Measurements from ENCODE around the gene BMP3. TPM values are rescaled to one million over a fixed set of nuclear protein-coding genes. Genes with fewer than 3 reads are reported as not detected.

The BMP3 gene
- total RNA-seq, 1 donor from 2014 or later, result 18.2 TPM

GRCh38 chr4:81095389-81095788 lies 64.9 kb downstream of the BMP3 start:
- no peaks in the 10 kb centered on the region for H3K27me3 ChIP-seq (ENCODE audit: low read depth)
- no peaks in the 10 kb centered on the region for H3K9me3 ChIP-seq
- DNase-seq, result no peak
- no peak overlapping the region for H3K27ac ChIP-seq
- no peak for ATAC-seq
- no peak overlapping the region for H3K4me3 ChIP-seq
- no peaks in the 10 kb centered on the region for H3K4me1 ChIP-seq
- H3K36me3 ChIP-seq, result no peaks in the 10 kb centered on the region
- TF ChIP-seq, protein P1, sequence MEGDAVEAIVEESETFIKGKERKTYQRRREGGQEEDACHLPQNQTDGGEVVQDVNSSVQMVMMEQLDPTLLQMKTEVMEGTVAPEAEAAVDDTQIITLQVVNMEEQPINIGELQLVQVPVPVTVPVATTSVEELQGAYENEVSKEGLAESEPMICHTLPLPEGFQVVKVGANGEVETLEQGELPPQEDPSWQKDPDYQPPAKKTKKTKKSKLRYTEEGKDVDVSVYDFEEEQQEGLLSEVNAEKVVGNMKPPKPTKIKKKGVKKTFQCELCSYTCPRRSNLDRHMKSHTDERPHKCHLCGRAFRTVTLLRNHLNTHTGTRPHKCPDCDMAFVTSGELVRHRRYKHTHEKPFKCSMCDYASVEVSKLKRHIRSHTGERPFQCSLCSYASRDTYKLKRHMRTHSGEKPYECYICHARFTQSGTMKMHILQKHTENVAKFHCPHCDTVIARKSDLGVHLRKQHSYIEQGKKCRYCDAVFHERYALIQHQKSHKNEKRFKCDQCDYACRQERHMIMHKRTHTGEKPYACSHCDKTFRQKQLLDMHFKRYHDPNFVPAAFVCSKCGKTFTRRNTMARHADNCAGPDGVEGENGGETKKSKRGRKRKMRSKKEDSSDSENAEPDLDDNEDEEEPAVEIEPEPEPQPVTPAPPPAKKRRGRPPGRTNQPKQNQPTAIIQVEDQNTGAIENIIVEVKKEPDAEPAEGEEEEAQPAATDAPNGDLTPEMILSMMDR (IDR thresholded peaks at IDR 0.05), result no peak
- intact Hi-C loops (cut with DNase I), result no loop called here

DNA sequence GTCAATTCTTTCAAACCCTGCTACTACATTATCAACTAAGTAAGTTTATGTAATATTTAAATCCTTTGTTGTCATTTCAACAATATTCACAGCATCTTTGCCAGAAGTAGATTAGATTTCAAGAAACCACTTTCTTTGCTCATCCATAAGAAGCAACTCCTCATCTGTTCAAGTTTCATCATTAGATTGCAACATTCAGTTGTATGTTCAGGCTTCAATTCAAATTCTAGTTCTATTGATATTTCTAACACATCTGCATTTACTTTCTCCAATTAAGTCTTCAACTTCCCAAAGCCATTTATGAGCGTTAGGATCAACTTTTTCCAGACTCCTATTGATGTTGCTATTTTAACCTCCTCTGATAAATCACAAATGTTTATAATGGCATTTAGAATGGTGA lies 66.1 kb downstream of the BMP3 start:
- Histone ChIP-seq H3K27me3 (ENCODE audit: low read depth) (no peaks in the 10 kb centered on the region), H3K27ac (no peak overlapping the region), H3K4me1 (no peaks in the 10 kb centered on the region), H3K9me3 (no peaks in the 10 kb centered on the region), H3K4me3 (no peak overlapping the region), H3K36me3 (no peaks in the 10 kb centered on the region)
- TF ChIP-seq, protein P1 (IDR thresholded peaks at IDR 0.05), result no peak
- no peak for ATAC-seq
- intact Hi-C loops (cut with DNase I), result no loop called here
- no peak for DNase-seq

- DNase-seq, result no peak
- no peaks in the 10 kb centered on the region for H3K36me3 ChIP-seq
- H3K27me3 ChIP-seq (ENCODE audit: low read depth), result no peaks in the 10 kb centered on the region
- no peak overlapping the region for H3K4me3 ChIP-seq
- no peak for ATAC-seq
- H3K4me1 ChIP-seq, result no peaks in the 10 kb centered on the region
- TF ChIP-seq, protein P1 (IDR thresholded peaks at IDR 0.05), result no peak
- no peaks in the 10 kb centered on the region for H3K9me3 ChIP-seq
- no peak overlapping the region for H3K27ac ChIP-seq
- intact Hi-C loops (cut with DNase I), result no loop called here
Measured at GRCh38 chr4:81102107-81102506, 71.6 kb downstream of the BMP3 start.

DNA sequence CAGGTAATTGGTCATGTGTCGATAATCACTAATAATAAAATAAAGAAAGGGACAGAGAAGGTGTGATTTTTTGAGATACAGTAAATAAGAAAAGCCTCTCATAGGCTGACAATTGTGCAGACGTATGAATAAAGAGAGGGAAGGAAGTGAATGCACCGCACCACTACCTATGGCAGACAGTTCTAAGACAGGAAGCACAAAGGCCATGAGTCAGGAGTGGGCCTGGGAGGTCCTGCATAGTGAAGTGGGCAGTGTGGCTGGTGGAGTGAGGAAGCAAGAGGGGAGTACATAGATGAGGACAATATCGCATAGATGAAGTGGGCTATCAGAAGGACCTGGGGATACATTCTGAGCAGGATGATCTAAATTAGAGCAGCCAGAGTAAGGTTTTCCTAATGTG lies 75.6 kb downstream of the BMP3 start:
- no peak for ATAC-seq
- H3K27me3 ChIP-seq (ENCODE audit: low read depth), result no peaks in the 10 kb centered on the region

More for the DNA sequence above, 75.6 kb downstream of the BMP3 start:
- TF ChIP-seq, protein P1 (IDR thresholded peaks at IDR 0.05), result no peak
- Histone ChIP-seq H3K27ac (no peak overlapping the region), H3K4me1 (no peaks in the 10 kb centered on the region), H3K4me3 (no peak overlapping the region), H3K9me3 (no peaks in the 10 kb centered on the region), H3K36me3 (no peaks in the 10 kb centered on the region)
- no peak for DNase-seq
- intact Hi-C loops (cut with DNase I), result no loop called here

Other genes starting within 250 kb of the BMP3 start
- 6.4 TPM for gene PRKG2, start 184.5 kb downstream of the BMP3 start, total RNA-seq

All from lower lobe of right lung (tissue), 2 donors.